Transverse colon (tissue), 4 donors: Measurements from ENCODE around the gene PFDN2. TPM values are rescaled to one million over a fixed set of nuclear protein-coding genes. Genes with fewer than 3 reads are reported as not detected.

Source experiments
- DNase-seq: peaks from one replicate; pipeline ENCODE4 v3.0.0-alpha.2; 2019
- H3K27ac ChIP-seq, 4 donors: fragments of 200-600 bp; sonication (generic); 2 replicates each; pipeline ENCODE4 v1.5.1; 2016 to 2018; ENCODE audit warnings: inconsistent platforms in 4 of 4
- H3K27me3 ChIP-seq: fragments of 200-600 bp; sonication (generic); 2 replicates; pipeline ENCODE4 v1.5.1; 2017; ENCODE audit warnings: inconsistent platforms
- H3K36me3 ChIP-seq, 4 donors: fragments of 200-600 bp; sonication (generic); 2 replicates each; pipeline ENCODE4 v1.5.1; 2017 to 2019; ENCODE audit warnings: inconsistent platforms in 4 of 4
- H3K4me1 ChIP-seq, 4 donors: fragments of 200-600 bp; sonication (generic); 2 replicates each; pipeline ENCODE4 v1.5.1; 2017 to 2020; ENCODE audit warnings: inconsistent platforms in 4 of 4
- H3K4me3 ChIP-seq, 4 donors: fragments of 200-600 bp; sonication (generic); 1 replicate in 1 of 4; 2 replicates in 3 of 4; pipeline versions ENCODE4 v1.5.1 to v1.6.1; 2017 to 2019; ENCODE audit warnings: inconsistent platforms in 4 of 4
- H3K9me3 ChIP-seq, 2 donors: fragments of 200-600 bp; sonication (generic); 2 replicates each; pipeline ENCODE4 v1.5.1; 2017 to 2019; ENCODE audit warnings: inconsistent platforms in 2 of 2
- CTCF ChIP-seq, 5 experiments: fragments of 200-600 bp in 3 of 5; fragments of 450-650 bp in 2 of 5; sonication (generic) in 3 of 5; IDR thresholded peaks; 1 replicate in 2 of 5; 2 replicates in 3 of 5; pipeline ENCODE4 v1.5.1; 2016 to 2017; ENCODE audit warnings: antibody characterized with exemption in 5 of 5, inconsistent platforms in 3 of 5, mild to moderate bottlenecking in 2 of 5, moderate library complexity in 1 of 5
- EP300 ChIP-seq: sonication (generic); formaldehyde crosslinking; IDR thresholded peaks from one replicate; pipeline ENCODE4 v1.6.1; 2017; ENCODE audit warnings: antibody characterized with exemption, low read depth
- POLR2A ChIP-seq: fragments of 450-650 bp; IDR thresholded peaks from one replicate; pipeline ENCODE4 v1.6.1; 2016; ENCODE audit warnings: antibody characterized with exemption, mild to moderate bottlenecking, moderate library complexity
- POLR2AphosphoS5 ChIP-seq, 3 donors: sonication (generic); formaldehyde crosslinking; IDR thresholded peaks; one replicate each; pipeline ENCODE4 v1.6.1; 2016; ENCODE audit warnings: antibody characterized with exemption in 3 of 3
- WGBS, 2 donors: methylation state at CpG; one replicate each; pipeline ENCODE4 v1.1.5; 2018; ENCODE audit warnings: low coverage in 1 of 2; 5-methylcytosine and 5-hydroxymethylcytosine counted together
- in situ Hi-C, 4 donors: fragments of 200-750 bp; cut with MboI; loops; one replicate each; pipeline versions ENCODE4 v1.15.0 to v1.15.1; 2017; ENCODE audit warnings: low sequenced_read_pairs in 3 of 4, low pct_ligation_motif_present in 1 of 4, low pct_unique_long_range_greater_than_20kb in 1 of 4
- intact Hi-C: fragments of 100-400 bp; cut with DNase I; formaldehyde crosslinking; loops from one replicate; pipeline ENCODE4 v1.15.1; 2023; ENCODE audit warnings: low total_unique reads
- total RNA-seq, 4 donors: library from RNA; depleted of rRNA; stranded (reverse); fragments of >200 nt; gene quantifications; one replicate each; pipeline ENCODE4 v1.1.0, GENCODE V29; 2016

Gene PFDN2
- total RNA-seq, 4 donors from 2014 or later, result 28.9 to 70.5 (median 45.9) TPM

GRCh38 chr1:161079436-161080110, 38.3 kb downstream of the PFDN2 start:
- no peak for DNase-seq
- Histone ChIP-seq H3K27me3 (no peaks in the 10 kb centered on the region), H3K9me3 (no peaks in the 10 kb centered on the region), H3K4me3 (no peak overlapping the region), H3K27ac (no peak overlapping the region), H3K4me1 (peaks cover 8 to 13% (median 10%) of the 10 kb centered on the region in 4 donors), H3K36me3 (no peaks in the 10 kb centered on the region)
- TF ChIP-seq EP300 (no peak), CTCF (IDR thresholded peaks at IDR 0.05) (no peak), POLR2A (no peak), POLR2AphosphoS5 (IDR thresholded peaks at IDR 0.05) (no peak)
- intact Hi-C loops (no loop called here), in situ Hi-C loops (loop anchor here in 1 of 4 donors (25.0 kb wide), 1 partner anchor 242 kb away; no protein-coding TSS in a partner anchor)
- WGBS, 2 donors, result 78 to 81% methylated on average over 5 to 41 of the region's 41 CpGs

- no peak overlapping the region for H3K27ac ChIP-seq
- H3K9me3 ChIP-seq, result no peaks in the 10 kb centered on the region
- 77% methylated on average over 9 of the region's 9 CpGs; no CpG with 5 or more reads in 1 of the 2 donors for WGBS, 2 donors
- H3K36me3 ChIP-seq, result no peaks in the 10 kb centered on the region
- H3K4me1 ChIP-seq, result no peaks in the 10 kb centered on the region
- TF ChIP-seq POLR2AphosphoS5 (IDR thresholded peaks at IDR 0.05), result no peak
- TF ChIP-seq CTCF (IDR thresholded peaks at IDR 0.05), result no peak
- TF ChIP-seq POLR2A, result no peak
- TF ChIP-seq EP300, result no peak
- H3K27me3 ChIP-seq, result no peaks in the 10 kb centered on the region
- intact Hi-C loops, result no loop called here
- in situ Hi-C loops, result loop anchor here in 1 of 4 donors (25.0 kb wide), 1 partner anchor 240 kb away; no protein-coding TSS in a partner anchor
- DNase-seq, result no peak
- H3K4me3 ChIP-seq, result no peak overlapping the region
Observed at GRCh38 chr1:161077426-161077825, 40.4 kb downstream of the PFDN2 start.

GRCh38 chr1:161076410-161076809, 41.4 kb downstream of the PFDN2 start:
- in situ Hi-C loops, result loop anchor here in 1 of 4 donors (25.0 kb wide), 1 partner anchor 239 kb away; no protein-coding TSS in a partner anchor
- Histone ChIP-seq H3K27ac (no peak overlapping the region), H3K36me3 (no peaks in the 10 kb centered on the region), H3K4me3 (no peak overlapping the region), H3K27me3 (no peaks in the 10 kb centered on the region), H3K4me1 (peaks cover 0 to 2% (median 0%) of the 10 kb centered on the region in 4 donors), H3K9me3 (no peaks in the 10 kb centered on the region)
- intact Hi-C loops, result no loop called here
- no peak for DNase-seq
- no peak for TF ChIP-seq POLR2AphosphoS5 (IDR thresholded peaks at IDR 0.05)
- TF ChIP-seq CTCF (IDR thresholded peaks at IDR 0.05), result no peak
- TF ChIP-seq EP300, result no peak
- TF ChIP-seq POLR2A, result no peak

GRCh38 chr1:161074676-161075368, 43.0 kb downstream of the PFDN2 start:
- in situ Hi-C loops, result loop anchor here in 2 of 4 donors (25.0 kb wide), 2 partner anchors 238 to 662 kb away; partner anchors contain the start of gene DUSP12 (in 1 of the 2)
- Histone ChIP-seq H3K36me3 (no peaks in the 10 kb centered on the region), H3K4me1 (peaks cover 0 to 2% (median 0%) of the 10 kb centered on the region in 4 donors), H3K4me3 (no peak overlapping the region), H3K27me3 (no peaks in the 10 kb centered on the region), H3K27ac (no peak overlapping the region), H3K9me3 (no peaks in the 10 kb centered on the region)
- DNase-seq, result no peak
- 85% methylated on average over 12 of the region's 12 CpGs; no CpG with 5 or more reads in 1 of the 2 donors for WGBS, 2 donors
- TF ChIP-seq POLR2AphosphoS5 (IDR thresholded peaks at IDR 0.05) (no peak), EP300 (no peak), CTCF (IDR thresholded peaks at IDR 0.05) (no peak), POLR2A (no peak)
- intact Hi-C loops, result no loop called here
